ENCODE measurements around the gene RAB17.

GRCh38 chr2:237572742-237573101 is 17.8 kb downstream of the RAB17 start:
- TF ChIP-seq PKNOX1 (IDR thresholded peaks at IDR 0.05): no peak
- no peak for TF ChIP-seq ARNT (IDR thresholded peaks at IDR 0.05)
- no peak for TF ChIP-seq TARDBP (IDR thresholded peaks at IDR 0.05)
- TF ChIP-seq CTBP1 (IDR thresholded peaks at IDR 0.05; ENCODE audit: borderline replicate concordance): no peak
- no peak for TF ChIP-seq ELF4 (IDR thresholded peaks at IDR 0.05)
- no peak for TF ChIP-seq FOXK2 (IDR thresholded peaks at IDR 0.05)
- no peak for TF ChIP-seq FOXM1 (IDR thresholded peaks at IDR 0.05; ENCODE audit: borderline replicate concordance)
- TF ChIP-seq FOXA1 (IDR thresholded peaks at IDR 0.05): no peak
